ENCODE results near the gene PLEKHM3.

DNA sequence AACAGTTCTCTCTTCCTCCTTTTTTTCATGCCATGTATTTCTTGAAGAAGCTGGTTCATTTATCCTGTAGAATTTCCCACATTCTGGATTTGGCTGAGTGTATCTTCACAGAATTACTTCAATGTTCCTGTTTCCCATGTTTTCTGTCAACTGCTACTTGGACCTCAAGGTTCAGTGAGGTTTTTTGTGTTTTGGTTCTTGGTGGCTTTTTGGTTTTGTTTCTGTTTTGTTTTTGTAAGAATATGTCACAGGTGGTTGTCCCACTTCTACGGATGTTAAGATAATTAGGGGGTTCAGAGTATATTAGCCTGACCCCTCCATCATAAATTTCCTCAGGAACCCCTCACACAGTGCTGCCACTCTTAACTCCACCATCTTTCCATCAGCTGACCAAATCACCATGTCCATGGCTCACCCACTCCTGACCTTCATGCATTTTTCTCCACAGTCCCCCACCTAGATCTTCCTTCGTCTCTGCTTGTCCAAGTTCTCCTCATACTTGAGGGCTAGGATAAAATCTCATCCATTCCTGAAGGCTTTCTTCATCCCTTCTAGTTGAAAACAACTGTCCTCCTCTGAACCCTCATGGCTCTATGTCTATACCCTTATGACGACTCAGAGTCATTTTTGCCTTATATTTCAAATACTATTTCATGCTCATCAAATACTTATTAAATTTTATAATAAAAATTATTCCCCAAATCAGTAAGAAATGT lies 40.4 kb downstream of the PLEKHM3 start:
- TF ChIP-seq, protein P1, sequence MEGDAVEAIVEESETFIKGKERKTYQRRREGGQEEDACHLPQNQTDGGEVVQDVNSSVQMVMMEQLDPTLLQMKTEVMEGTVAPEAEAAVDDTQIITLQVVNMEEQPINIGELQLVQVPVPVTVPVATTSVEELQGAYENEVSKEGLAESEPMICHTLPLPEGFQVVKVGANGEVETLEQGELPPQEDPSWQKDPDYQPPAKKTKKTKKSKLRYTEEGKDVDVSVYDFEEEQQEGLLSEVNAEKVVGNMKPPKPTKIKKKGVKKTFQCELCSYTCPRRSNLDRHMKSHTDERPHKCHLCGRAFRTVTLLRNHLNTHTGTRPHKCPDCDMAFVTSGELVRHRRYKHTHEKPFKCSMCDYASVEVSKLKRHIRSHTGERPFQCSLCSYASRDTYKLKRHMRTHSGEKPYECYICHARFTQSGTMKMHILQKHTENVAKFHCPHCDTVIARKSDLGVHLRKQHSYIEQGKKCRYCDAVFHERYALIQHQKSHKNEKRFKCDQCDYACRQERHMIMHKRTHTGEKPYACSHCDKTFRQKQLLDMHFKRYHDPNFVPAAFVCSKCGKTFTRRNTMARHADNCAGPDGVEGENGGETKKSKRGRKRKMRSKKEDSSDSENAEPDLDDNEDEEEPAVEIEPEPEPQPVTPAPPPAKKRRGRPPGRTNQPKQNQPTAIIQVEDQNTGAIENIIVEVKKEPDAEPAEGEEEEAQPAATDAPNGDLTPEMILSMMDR (IDR thresholded peaks at IDR 0.05), result no peak
- no peak for TF ChIP-seq EP300 (IDR thresholded peaks at IDR 0.05)
- TF ChIP-seq POLR2AphosphoS5 (IDR thresholded peaks at IDR 0.05), result no peak
- no peak for TF ChIP-seq POLR2A (IDR thresholded peaks at IDR 0.05)
